Thyroid gland (tissue), 4 donors: Measurements from ENCODE around the gene PAFAH1B1.

ENCODE experiments used
- CTCF ChIP-seq, 6 experiments: fragments of 200-600 bp in 3 of 6; fragments of 450-650 bp in 3 of 6; sonication (generic) in 3 of 6; IDR thresholded peaks; one replicate each; pipeline ENCODE4 v1.5.1; 2016 to 2019; ENCODE audit warnings: antibody characterized with exemption in 6 of 6, mild to moderate bottlenecking in 2 of 6, inconsistent platforms in 1 of 6, moderate library complexity in 1 of 6
- POLR2A ChIP-seq, 2 donors: fragments of 450-650 bp; IDR thresholded peaks; one replicate each; pipeline ENCODE4 v1.6.1; 2017; ENCODE audit warnings: antibody characterized with exemption in 2 of 2, mild to moderate bottlenecking in 2 of 2, moderate library complexity in 1 of 2

GRCh38 chr17:2695961-2696760, 102.7 kb downstream of the PAFAH1B1 start:
- TF ChIP-seq CTCF (IDR thresholded peaks at IDR 0.05) (no peak), POLR2A (IDR thresholded peaks at IDR 0.05) (no peak)
